ENCODE results near the gene RAPGEF2. TPM values are rescaled to one million over a fixed set of nuclear protein-coding genes. Genes with fewer than 3 reads are reported as not detected.

Gene RAPGEF2
- total and polyA plus RNA-seq, 9 of the 15 experiments (the other 6 are each of a cell fraction or from before 2014, with no cell fraction given), result 3.1 to 32.6 (median 23.1) TPM

DNA sequence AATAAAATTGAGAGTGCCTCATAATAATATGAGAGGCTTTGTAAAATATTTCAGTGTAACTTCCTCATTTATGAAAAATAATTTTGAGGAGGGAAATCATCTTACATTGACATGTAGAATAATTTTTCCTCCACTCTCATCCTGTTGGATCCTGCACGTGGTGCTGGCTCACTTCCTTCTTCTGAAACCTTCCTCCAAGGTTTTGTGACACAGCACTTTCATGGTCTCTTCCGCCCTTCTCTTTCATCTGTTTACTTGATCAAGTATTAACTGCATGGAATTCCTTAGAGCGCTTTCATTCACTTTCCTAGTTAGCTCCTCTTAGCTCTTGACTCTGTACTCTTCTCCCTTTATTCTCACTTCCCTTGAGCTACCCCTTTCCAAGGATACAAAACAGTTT, 246.5 kb downstream of the RAPGEF2 start:
- CTCF ChIA-PET (ENCODE audit: low intra/inter-chr PET ratio), result no interaction called here
- peak; percentile 75 for ATAC-seq
- BruUV-seq (replicated peaks), result no TSS peak
- TF ChIP-seq SAFB2 (IDR thresholded peaks at IDR 0.05; ENCODE audit: borderline replicate concordance, low read depth, low read length, severe bottlenecking) (no peak), ILK (tag; IDR thresholded peaks at IDR 0.05; ENCODE audit: borderline replicate concordance, low read depth) (no peak), BHLHE40 (IDR thresholded peaks at IDR 0.05; ENCODE audit: low read length) (0 out of 2 replicates have a peak, but pooled peaks have one; percentile 26), ETV1 (tag; conservative IDR thresholded peaks at IDR 0.05; ENCODE audit: low read depth) (no peak), BDP1 (IDR thresholded peaks at IDR 0.05; ENCODE audit: insufficient read depth, insufficient read length) (no peak), ELF1 (tag; IDR thresholded peaks at IDR 0.05) (0 out of 2 replicates have a peak, but pooled peaks have one; percentile 37), ILF3 (IDR thresholded peaks at IDR 0.05; ENCODE audit: borderline replicate concordance) (no peak), MAFG (tag; conservative IDR thresholded peaks at IDR 0.05) (peak; percentile 56), ZNF174 (CRISPR knock-in tag; IDR thresholded peaks at IDR 0.05) (no peak), ZSCAN32 (CRISPR knock-in tag; IDR thresholded peaks at IDR 0.05) (no peak), MIER1 (IDR thresholded peaks at IDR 0.05; ENCODE audit: low read depth) (no peak), MXI1 (IDR thresholded peaks at IDR 0.05; ENCODE audit: low read depth, low read length) (no peak), ZZZ3 (IDR thresholded peaks at IDR 0.05) (no peak), NFE2 (IDR thresholded peaks at IDR 0.05; ENCODE audit: low read depth) (peak; percentile 83), ZNF316 (IDR thresholded peaks at IDR 0.05) (peak; percentile 68), KHSRP (IDR thresholded peaks at IDR 0.05) (no peak), SMARCC2 (IDR thresholded peaks at IDR 0.05; ENCODE audit: low read depth) (no peak), TEAD1 (CRISPR knock-in tag; IDR thresholded peaks at IDR 0.05) (no peak), CBFB (CRISPR knock-in tag; IDR thresholded peaks at IDR 0.05) (no peak)
- TF ChIP-seq, protein P1, sequence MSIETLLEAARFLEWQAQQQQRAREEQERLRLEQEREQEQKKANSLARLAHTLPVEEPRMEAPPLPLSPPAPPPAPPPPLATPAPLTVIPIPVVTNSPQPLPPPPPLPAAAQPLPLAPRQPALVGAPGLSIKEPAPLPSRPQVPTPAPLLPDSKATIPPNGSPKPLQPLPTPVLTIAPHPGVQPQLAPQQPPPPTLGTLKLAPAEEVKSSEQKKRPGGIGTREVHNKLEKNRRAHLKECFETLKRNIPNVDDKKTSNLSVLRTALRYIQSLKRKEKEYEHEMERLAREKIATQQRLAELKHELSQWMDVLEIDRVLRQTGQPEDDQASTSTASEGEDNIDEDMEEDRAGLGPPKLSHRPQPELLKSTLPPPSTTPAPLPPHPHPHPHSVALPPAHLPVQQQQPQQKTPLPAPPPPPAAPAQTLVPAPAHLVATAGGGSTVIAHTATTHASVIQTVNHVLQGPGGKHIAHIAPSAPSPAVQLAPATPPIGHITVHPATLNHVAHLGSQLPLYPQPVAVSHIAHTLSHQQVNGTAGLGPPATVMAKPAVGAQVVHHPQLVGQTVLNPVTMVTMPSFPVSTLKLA (conservative IDR thresholded peaks at IDR 0.05), result peak; percentile 35 to 39; a peak in 2 of 4 replicates
- TF ChIP-seq, protein P2, sequence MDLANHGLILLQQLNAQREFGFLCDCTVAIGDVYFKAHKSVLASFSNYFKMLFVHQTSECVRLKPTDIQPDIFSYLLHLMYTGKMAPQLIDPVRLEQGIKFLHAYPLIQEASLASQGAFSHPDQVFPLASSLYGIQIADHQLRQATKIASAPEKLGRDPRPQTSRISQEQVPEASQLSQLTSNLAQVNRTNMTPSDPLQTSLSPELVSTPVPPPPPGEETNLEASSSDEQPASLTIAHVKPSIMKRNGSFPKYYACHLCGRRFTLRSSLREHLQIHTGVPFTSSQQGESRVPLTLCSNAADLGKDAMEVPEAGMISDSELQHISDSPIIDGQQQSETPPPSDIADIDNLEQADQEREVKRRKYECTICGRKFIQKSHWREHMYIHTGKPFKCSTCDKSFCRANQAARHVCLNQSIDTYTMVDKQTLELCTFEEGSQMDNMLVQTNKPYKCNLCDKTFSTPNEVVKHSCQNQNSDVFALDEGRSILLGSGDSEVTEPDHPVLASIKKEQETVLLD (IDR thresholded peaks at IDR 0.05), result no peak

More for the DNA sequence above, 246.5 kb downstream of the RAPGEF2 start:
- Histone ChIP-seq H3K27ac (ENCODE audit: extremely low read depth, low read depth, low read length) (peak overlapping the region; percentile 17; the same call in 1 of the 3 replicates), H3K4me2 (ENCODE audit: insufficient read depth, low read length) (no peak overlapping the region), H3K79me2 (ENCODE audit: control insufficient read depth, insufficient read depth, low read length) (no peaks in the 10 kb centered on the region), H3K9ac (ENCODE audit: insufficient read depth in 1 of 2, low read depth in 2 of 2, low read length in 2 of 2) (no peak overlapping the region), H3K4me1 (replicated peaks in 1 of 2; ENCODE audit: control insufficient read depth in 2 of 2, insufficient read depth in 2 of 2, low read length in 2 of 2) (no peaks in the 10 kb centered on the region), H3K9me1 (ENCODE audit: control insufficient read depth, insufficient read depth, low read length) (no peaks in the 10 kb centered on the region), H3K9me3 (replicated peaks; ENCODE audit: control insufficient read depth, insufficient read depth, low read depth, low read length) (no peaks in the 10 kb centered on the region), H4K20me1 (replicated peaks; ENCODE audit: control insufficient read depth, insufficient read depth, low read length) (no peaks in the 10 kb centered on the region), H3K27me3 (ENCODE audit: control insufficient read depth in 2 of 2, insufficient read depth in 2 of 2, low read length in 2 of 2) (no peaks in the 10 kb centered on the region), H3K36me3 (ENCODE audit: control insufficient read depth, insufficient read depth, low read length) (peaks cover 60% of the 10 kb centered on the region), H2AFZ (ENCODE audit: low read depth, low read length) (peak overlapping the region; percentile 46; the same call in 1 of the 2 replicates), H3K4me3 (no peak overlapping the region)
- POLR2A ChIA-PET, result interaction anchor here (0.7 to 1.1 kb wide), 2 partner anchors 9 to 1801 kb away, joined by 3 read pairs; no protein-coding TSS in a partner anchor
- WGBS (ENCODE audit: insufficient coverage, low coverage, missing lambda C conversion rate), result 38% methylated on average over 3 of the region's 3 CpGs
- DNase-seq (ENCODE audit: extremely low read depth in 1 of 4, low spot score in 3 of 4), result peak in 2 of 4 experiments; percentile 8 to 16
- in situ Hi-C loops (cut with MboI) (no loop called here), intact Hi-C loops (cut with micrococcal nuclease) (no loop called here)
- peak; percentile 15 for FAIRE-seq
